GM19328 (cell line): ENCODE measurements around the gene INF2.

Source experiments
- ATAC-seq: cut with Tn5 transposase; IDR thresholded peaks from one replicate; pipeline ENCODE4 v1.9.1; 2021; ENCODE audit warnings: mild to moderate bottlenecking, moderate library complexity; ENCODE audit not compliant: unreplicated experiment

INF2 gene

GRCh38 chr14:104732931-104733681 is 43.7 kb downstream of the INF2 start:
- ATAC-seq: no peak

DNA sequence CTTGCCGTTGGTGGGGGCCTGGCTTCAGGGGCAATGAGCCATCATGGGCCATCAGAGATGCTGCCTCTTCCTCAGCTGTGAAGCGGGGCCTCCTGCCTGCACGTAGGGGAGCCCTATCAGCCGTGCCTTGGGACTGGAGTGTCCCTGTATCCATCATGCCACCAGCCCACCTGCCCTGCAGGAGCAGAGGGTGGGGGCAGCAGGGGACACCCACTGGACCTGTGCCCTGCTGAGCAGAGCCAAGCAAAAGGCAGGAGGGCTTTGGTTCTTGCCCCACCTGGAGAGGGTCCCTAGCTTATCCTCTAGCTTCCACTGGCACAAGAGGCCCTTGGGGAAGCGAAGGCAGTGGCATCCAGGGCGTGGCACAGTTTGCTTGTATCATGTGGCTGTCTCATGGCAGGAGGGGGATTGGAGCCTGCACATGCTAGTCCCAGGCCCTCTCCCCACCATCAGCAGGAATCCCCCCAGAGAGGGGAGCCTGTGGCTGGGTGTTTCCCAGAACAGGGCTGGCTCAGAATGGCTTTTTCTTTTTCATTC is 44.7 kb downstream of the INF2 start:
- no peak for ATAC-seq

DNA sequence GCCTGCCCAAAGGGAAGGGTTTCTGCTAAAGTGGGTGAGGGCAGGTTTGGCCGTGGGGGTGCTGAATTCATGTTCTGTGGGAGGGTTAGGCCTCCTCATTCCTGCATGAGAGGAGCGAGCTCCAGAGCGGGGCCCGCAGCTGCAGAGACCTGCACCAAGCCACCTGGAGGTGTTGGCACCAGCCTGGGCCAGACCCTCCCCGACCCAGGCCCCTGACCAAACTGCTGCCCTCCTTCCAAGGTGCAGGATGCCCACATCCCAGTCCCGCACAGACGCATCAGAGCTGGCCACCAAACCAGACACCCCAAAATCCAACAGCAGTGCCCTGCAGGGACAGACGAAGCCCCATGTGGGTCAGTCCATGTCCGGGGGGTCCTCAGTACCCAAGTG is 45.2 kb downstream of the INF2 start:
- ATAC-seq: no peak

GRCh38 chr14:104734991-104735779 is 45.8 kb downstream of the INF2 start:
- no peak for ATAC-seq

DNA sequence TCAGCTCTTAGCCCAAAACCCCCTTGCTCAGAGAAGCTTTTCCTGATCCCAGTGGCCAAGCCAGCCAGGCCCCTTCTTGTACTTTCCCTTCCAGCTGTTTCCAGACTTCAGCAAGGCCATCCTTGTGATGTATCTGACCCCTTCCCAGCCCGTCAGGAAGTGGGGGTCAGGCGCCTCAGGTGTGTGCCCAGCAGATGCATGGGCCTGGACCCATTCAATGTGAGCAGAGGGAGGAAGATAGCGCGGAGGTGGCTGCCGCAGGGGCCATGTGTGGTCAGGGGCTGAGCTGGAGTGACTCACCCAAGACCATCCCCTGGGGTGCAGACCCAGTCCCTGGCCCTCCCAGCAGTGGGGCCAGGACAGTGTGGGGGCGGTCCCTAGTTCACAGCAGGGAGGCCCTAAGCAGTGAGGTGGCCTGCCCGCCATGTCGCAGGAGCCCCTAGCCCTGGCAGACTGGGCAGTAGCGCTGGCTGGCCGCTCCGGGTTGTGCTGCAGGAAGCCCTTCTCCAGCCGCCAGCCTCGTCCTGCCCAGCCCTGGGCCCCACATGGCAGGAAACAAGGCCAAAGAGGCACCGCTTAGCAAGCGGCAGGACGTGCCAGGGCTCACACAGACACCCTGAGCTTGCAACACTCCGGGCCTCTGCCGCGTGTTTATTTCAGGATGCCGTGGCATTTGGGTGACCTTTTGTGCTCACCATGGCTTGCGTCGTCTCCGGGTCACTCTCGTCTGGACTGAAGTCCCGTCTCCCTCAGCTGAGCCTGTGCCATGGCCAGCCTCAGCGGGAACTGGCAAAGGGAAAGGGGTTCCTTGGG is 46.6 kb downstream of the INF2 start:
- ATAC-seq: no peak

DNA sequence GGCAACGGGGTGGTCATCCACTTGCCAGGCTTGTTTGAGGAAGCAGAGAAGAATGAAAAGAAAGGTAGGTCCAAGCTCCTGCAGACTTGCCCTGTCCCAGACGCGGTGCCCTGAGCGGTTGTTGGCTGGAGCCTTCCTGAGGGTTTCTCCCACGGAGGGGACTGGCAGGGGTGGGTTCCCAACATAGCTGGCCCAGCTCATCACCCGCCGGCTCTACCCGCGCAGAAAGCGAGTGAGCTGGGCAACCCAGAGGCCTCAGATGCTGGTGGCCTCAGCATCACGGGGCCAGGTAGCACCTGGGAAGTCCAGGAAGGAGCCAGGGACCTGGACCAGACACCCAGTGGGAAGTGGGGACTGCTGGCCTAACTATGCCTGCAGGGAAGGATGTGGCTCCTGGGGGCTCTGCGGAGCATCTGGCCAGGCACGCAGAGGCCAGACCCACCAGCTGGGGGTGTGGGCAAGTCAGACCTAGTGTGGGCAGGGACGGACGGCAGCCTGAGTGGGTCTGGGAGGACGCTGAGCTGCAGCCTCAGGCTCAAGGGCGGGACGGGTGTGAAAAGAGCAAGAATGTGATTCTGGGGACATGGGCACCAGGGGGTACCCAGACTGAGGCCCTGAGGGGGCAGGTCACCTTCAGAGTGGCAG is 49.1 kb downstream of the INF2 start:
- ATAC-seq: no peak

DNA sequence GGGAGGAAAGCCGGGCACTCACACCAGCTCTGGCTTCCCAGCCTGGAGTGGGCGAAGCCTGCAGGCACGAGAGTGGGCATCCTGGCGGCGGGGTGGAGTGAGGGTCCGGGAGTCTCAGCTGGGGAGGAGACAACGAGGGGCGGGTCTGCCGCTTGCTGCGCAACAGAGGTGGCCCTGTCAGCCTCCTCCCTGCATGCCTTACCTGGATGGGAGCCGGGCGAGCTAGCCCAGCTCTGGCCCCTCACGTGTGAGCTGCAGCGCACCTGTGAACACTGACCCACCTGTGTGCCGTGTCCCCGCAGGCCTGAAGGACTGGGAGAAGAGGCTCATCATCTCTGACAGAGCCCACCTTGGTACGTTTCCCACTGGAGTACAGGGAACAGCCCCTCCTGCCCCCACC is 49.6 kb downstream of the INF2 start:
- no peak for ATAC-seq

- no peak for ATAC-seq
Measured at GRCh38 chr14:104739546-104740516, 50.4 kb downstream of the INF2 start.

GRCh38 chr14:104741108-104741802 is 51.8 kb downstream of the INF2 start:
- ATAC-seq: no peak

- no peak for ATAC-seq
Measured at GRCh38 chr14:104741803-104742251, 52.4 kb downstream of the INF2 start.

DNA sequence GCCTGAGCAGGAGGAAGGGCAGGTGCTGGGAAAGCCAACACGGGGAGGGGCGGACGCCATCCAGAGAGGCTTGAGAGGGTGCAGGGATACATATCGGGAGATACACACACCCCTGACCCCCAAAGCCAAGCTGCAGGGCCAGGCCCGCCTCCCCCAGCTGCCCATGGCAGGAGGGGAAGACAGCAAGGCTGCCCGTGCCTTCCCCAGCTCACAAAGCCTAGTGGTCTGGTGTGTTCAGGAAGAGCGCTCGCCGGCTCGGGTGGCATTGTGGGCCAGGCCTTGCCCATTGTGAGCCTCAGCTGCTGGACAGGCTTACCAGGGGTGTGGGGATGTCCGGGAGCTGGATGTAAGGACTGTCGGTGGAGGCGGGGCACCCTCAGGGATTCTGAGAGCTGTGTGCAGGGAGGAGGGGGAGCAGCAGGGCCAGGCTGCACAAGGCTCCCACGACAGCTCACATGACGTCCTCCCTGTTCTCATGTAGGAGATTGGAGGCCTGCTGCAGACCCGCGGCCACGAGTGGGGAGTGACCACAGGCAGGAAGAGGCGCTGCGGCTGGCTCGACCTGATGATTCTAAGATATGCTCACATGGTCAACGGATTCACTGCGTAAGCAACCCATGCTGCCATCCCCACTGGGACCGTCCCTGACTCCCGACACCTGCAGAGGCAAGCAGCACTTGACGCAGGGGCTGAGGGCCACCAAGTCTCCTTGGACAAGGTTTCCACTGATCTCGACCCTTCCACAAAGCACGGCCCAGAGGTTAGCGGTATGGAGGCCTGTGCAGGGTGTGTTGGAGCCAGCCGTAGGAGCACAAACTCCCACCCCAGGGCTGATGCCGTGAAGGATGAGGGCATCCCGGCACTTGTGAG is 53.4 kb downstream of the INF2 start:
- no peak for ATAC-seq

DNA sequence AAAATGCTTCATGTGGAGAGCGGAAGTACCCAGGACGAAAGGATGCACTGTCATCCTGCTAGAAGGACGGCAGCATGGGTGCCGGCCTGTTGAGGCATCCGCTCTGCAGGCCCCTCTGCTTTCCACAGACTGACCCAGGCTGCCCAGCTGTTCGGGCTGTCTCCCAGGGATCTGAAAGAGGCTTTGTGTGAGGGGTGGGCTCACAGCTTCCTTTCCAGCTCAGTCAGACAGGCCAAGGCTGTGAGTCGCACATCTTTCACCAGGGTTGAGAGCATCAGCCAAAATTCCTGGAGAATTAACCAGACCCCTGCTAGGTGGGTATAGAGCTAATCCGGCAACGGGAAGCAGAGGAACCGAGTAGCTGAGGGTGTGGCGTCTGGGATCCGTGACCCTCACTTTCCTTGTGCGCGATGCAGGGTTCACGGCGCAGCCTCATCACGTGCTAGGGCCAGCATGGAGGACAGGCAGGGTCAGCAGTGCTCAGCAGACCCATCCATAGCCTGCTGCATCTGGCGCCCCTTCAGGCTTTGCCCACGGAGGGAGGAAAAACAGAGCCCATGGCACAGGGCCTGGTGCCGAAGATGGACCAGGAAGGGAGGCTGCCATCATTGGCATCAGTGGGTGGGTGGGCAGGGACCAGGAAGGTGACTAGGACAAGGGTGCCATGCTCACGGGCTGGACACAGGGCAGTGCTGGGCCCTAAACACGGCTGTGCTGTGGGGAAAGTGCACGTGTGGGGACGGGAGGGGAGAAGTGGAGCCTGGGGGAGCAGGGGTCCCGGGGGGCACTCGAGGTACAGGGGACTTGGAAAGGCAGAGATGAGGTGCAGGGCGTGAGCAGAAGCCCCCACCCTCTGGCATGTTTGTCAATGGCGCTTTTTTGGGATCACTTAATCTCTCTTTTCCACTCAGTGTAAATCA is 54.3 kb downstream of the INF2 start:
- ATAC-seq: no peak

DNA sequence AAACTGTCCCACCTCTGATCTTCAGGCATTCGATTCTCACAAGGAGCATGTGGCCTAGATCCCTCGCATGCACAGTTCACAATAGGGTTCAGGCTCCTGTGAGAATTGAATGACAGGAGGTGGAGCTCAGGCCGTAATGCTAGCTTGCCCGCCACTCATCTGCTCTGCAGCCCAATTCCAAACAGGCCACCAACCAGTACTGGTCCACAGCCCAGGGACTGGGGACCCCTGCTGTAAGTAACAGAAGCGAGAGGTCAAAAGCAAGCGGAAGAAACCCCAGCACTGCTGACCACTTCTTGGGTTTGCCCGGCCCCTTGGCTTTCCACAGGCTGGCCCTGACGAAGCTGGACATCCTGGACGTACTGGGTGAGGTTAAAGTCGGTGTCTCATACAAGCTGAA is 55.1 kb downstream of the INF2 start:
- ATAC-seq: no peak

- ATAC-seq: no peak
Measured at GRCh38 chr14:104745431-104745830, 56.0 kb downstream of the INF2 start.

- ATAC-seq: no peak
Measured at GRCh38 chr14:104746071-104746545, 56.7 kb downstream of the INF2 start.

- no peak for ATAC-seq
Measured at GRCh38 chr14:104746934-104747481, 57.6 kb downstream of the INF2 start.
